Ureter (tissue), 1 donor: ENCODE measurements around the gene TMEM88. TPM values are rescaled to one million over a fixed set of nuclear protein-coding genes. Genes with fewer than 3 reads are reported as not detected.
A peak's percentile ranks its signal among the peaks of the same experiment; 100 is the strongest.

Experiments
- DNase-seq: peaks from one replicate; pipeline ENCODE4 v3.0.0-alpha.2; 2020; ENCODE audit warnings: low spot score
- total RNA-seq: library from RNA; stranded (reverse); gene quantifications from one replicate; pipeline ENCODE4 v1.2.4, GENCODE V29; 2023
- donor health status: DM: yes; HTN: yes; CAD: no.

Gene TMEM88
- total RNA-seq, 1 donor from 2014 or later, result 9.9 TPM

DNA sequence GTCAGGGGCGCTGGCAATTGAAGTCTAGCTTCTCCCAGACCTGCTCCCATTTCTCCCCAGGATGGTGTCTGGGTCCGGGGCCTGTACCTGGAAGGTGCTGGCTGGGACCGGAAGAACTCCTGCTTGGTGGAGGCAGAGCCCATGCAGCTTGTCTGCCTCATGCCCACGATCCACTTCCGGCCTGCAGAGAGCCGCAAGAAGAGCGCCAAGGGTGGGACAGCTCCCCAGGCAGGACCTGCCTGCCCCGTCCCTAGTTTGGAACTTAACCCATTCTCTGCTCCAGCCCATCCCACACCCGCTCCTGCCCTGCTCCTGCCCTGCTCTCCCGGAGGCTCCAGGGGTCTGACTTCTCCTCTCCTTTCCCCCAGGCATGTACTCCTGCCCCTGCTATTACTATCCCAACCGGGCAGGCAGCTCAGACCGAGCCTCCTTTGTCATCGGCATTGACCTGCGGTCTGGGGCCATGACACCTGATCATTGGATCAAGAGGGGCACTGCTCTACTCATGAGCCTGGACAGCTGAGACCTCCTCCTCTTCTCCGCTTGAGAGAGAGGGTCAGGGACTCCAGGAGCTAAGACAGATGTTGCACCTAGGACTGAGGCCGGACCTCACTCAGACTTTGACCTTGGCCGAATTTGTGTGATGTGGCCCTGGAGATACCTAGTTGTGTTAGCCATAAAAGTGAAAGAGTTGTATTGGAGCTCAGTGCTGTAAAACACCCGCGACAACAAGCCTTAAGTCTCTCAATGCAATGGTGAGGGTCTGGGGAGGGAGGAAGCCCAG lies 21.7 kb upstream of the TMEM88 start:
- no peak for DNase-seq

GRCh38 chr17:7833795-7834541 lies 20.9 kb upstream of the TMEM88 start, which contains the start of gene KDM6B:
TSS of gene KDM6B (plus strand) at chr17:7834217. CDS start at chr17:7845555, 11,338 bp downstream.
- DNase-seq, result peak; percentile 96

DNA sequence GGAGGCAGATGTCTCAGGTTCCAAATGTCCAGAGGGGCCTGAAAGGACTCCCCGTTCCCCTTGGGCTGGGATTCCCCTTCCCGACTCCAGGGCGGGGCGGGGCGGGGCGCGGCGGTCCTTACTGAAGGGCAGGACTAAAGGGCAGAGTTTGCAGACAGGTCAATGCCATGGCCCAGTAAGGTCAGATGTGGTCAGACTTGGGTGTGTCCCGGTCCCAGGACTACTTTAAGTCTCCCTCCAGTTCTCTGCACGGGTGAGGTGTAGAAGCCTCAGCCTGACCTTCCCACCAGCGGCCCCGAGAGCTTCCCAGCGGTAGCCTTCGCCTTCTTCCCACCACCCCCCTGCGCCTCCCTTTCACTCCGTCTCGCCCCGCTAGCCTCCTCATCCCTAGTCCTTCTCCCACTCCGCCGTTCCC lies 20.3 kb upstream of the TMEM88 start:
- DNase-seq, result no peak

- peak; percentile 98 for DNase-seq
Observed at GRCh38 chr17:7834957-7835813, 19.7 kb upstream of the TMEM88 start.

DNA sequence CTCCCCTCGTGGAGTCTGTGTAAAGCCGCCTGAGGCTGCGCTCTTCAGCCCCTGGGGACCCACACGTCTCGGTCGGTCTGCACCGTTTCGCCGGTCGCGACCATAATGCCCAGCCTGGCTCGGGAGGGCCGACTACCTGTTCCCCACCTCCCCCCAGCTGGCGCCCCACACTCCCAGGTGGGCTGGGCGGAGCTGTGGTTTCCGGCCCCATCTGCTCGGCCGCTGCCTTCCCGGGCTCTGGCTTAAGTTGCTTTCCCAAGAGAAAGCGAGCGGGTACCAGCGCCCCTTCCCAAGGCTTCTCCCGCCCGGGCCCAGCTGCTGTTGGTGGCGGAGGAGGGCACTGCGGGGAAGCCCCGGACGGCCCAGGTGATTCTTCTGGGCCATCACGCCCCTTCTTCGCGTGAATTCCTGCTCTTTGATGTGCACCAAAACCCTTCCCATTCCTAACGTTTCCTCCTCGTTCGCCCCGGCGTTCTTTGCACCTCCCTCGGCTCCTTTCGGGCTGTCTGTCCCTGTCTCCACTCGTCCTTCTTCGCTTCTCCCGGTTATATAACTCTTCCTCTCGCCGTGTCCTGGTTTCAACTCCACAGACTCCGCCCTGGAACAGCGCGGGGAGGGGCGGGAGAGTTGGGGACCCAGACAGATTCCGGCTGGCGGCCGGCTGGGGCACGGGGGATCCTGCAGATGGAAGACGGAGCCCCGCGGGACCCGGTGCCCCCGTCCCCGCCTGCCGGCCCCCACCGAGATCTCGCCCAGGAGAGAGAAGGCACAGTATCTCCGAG lies 18.9 kb upstream of the TMEM88 start:
- DNase-seq, result no peak

DNA sequence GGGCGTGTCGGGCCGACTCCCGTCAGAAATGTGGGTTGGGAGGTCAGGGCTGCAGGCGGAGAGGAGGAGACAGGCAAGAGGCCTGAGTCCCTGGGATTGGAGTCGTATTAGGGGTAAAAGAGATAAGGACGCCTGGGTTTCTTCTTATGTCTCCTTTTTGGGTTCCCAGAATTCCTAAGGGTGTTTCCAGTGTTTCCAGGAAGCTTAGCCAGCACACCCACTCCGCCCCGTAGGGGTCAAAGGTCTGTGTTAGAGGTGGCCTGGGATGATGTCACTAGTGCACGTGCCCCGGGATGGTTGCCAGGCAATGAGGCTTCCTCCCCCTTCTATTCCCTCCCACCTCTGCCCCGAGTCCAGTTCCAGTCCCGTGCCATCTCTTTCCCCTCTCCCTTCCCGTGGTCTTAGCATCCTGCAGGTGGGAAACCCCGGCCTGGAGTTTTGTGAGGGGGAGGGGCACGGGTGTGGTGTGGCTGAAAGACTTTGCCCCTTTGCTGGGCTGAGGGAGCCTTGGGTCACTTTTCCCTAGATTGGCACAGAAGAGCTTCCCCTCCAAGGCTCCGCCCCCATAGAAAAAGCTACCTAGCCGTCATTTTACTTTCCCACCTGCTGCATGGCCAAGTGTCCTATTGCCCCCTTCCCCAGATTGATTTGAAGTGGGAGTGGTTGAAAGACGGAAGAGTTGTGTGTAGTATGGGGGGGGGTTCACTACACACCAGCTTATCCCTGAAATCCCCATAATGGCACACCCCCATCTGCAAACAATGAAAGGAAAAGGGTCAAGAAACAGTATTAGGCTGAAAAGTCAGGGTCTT lies 18.1 kb upstream of the TMEM88 start:
- peak; percentile 93 for DNase-seq

DNA sequence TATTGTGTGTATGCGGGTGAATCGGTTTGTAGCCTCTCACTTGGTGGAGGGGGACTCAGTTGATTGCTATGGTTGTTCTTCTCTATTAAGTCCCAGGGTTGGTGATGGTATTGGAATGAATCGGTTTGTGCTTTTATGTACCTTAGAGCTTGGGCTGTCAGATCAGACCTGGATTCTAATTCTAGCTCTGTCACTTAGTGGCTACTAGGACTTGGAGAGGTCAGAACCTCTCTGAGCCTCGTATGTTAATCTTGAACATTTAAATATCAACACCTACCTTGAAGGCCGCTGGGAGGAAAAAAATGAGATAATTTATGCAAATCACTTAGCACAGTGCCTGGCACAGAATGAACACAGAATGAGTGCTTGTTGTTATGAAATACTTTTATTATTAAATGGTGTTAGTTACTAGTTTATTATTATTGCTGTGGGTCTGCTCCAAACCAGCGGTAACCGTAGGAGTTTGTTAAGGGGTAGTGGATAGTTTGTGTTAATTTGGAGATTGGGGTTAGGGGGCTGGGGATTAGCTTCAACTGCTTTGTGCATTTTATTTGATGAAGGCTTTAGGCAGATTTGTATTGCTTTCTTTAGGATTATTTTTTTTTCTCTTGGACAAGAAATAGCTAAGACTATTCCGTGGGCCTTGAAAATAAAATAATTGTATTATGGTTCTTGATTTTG lies 17.3 kb upstream of the TMEM88 start:
- DNase-seq, result no peak

- no peak for DNase-seq
Observed at GRCh38 chr17:7838090-7839075, 16.5 kb upstream of the TMEM88 start.

GRCh38 chr17:7839190-7839875 lies 15.5 kb upstream of the TMEM88 start:
- DNase-seq, result no peak

GRCh38 chr17:7839876-7840261 lies 15.0 kb upstream of the TMEM88 start:
- DNase-seq, result no peak

GRCh38 chr17:7840441-7840840 lies 14.4 kb upstream of the TMEM88 start:
- no peak for DNase-seq

- DNase-seq, result no peak
Observed at GRCh38 chr17:7840875-7841274, 14.0 kb upstream of the TMEM88 start.

DNA sequence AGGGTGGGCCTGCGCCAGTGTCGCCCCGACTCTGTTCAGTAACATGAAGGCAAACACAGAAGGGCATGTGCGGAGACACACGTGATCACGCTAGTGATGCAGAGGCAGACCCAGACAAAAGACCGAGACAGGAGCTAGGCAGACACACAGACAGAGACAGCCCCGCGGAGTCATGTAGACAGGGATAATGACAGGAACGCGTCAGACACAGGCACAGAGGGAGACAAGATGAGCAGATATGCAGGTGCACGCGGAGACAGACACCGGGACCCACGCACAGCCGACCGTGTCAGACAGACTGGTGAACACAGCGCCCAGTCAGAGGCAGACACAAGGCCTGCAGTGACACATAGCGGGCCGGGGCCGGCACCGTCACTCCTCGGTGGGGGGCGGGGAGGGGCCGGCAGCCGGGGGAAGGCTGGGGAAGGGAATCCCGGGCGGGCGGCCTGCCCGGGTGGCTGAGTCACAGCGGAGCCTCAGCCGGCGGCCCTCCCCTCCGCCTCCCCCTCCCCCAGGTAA lies 13.4 kb upstream of the TMEM88 start:
- DNase-seq, result peak; percentile 91

- DNase-seq, result peak; percentile 96
Observed at GRCh38 chr17:7841915-7842379, 12.9 kb upstream of the TMEM88 start.

GRCh38 chr17:7842380-7843256 lies 12.2 kb upstream of the TMEM88 start:
- DNase-seq, result no peak

DNA sequence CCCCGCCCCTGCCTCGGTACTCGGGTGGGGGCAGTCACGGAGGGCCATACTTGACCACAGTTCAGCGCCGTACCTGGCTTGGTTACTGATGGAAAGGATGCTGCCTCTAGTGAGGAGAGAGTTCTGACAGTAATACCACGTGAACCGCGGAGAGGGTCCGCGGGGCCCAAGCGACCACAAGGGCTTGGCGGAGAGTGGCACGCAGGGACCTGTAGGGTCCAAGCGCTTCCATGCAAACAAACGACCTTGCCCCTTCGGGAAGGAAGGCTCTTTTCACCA lies 11.7 kb upstream of the TMEM88 start:
- no peak for DNase-seq
